HG02870 (cell line): ENCODE measurements around the gene NAB2.
"Not testable (repeated sequence)": the region's sequence is repeated elsewhere in the genome, so short reads cannot be mapped to it uniquely, and the experiment has no call there.

Source experiments
- ATAC-seq: cut with Tn5 transposase; IDR thresholded peaks from one replicate; pipeline ENCODE4 v1.9.1; 2021; ENCODE audit warnings: mild to moderate bottlenecking, moderate library complexity; ENCODE audit not compliant: unreplicated experiment

Gene NAB2

GRCh38 chr12:57110104-57111030 is 21.5 kb downstream of the NAB2 start:
- ATAC-seq = peak; percentile 49

GRCh38 chr12:57111031-57111734 is 22.3 kb downstream of the NAB2 start, which contains the start of gene STAT6:
TSS of gene STAT6 (minus strand) at chr12:57111362. CDS start at chr12:57108278, 3,084 bp downstream.
- ATAC-seq = peak; percentile 52

- ATAC-seq = no peak
These were observed 23.8 kb downstream of the NAB2 start for GRCh38 chr12:57112492-57113294.

GRCh38 chr12:57116580-57117281 is 27.8 kb downstream of the NAB2 start:
- ATAC-seq = no peak

- ATAC-seq = no peak
These were observed 29.9 kb downstream of the NAB2 start for GRCh38 chr12:57118711-57119271.

- ATAC-seq = no peak
These were observed 30.6 kb downstream of the NAB2 start for GRCh38 chr12:57119294-57120085.

- ATAC-seq = not testable (repeated sequence)
These were observed 31.8 kb downstream of the NAB2 start for GRCh38 chr12:57120718-57121117.

GRCh38 chr12:57123813-57124212 is 34.9 kb downstream of the NAB2 start:
- no peak for ATAC-seq

GRCh38 chr12:57124261-57124877 is 35.5 kb downstream of the NAB2 start:
- ATAC-seq = no peak

GRCh38 chr12:57126061-57126460 is 37.1 kb downstream of the NAB2 start:
- ATAC-seq = no peak

GRCh38 chr12:57126561-57126960 is 37.6 kb downstream of the NAB2 start:
- ATAC-seq = no peak

GRCh38 chr12:57127101-57127725 is 38.3 kb downstream of the NAB2 start:
- no peak for ATAC-seq

GRCh38 chr12:57127726-57128518 is 39.0 kb downstream of the NAB2 start, which contains the start of gene LRP1:
TSS of gene LRP1 (plus strand) at chr12:57128483. CDS start at chr12:57128965, 482 bp downstream.
- ATAC-seq = no peak

GRCh38 chr12:57128519-57129247 is 39.8 kb downstream of the NAB2 start:
- no peak for ATAC-seq

GRCh38 chr12:57129321-57129842 is 40.5 kb downstream of the NAB2 start:
- no peak for ATAC-seq

GRCh38 chr12:57129889-57130288 is 41.0 kb downstream of the NAB2 start:
- ATAC-seq = no peak

GRCh38 chr12:57130941-57131340 is 42.0 kb downstream of the NAB2 start:
- no peak for ATAC-seq
